ENCODE results near the gene SEC16B. TPM values are rescaled to one million over a fixed set of nuclear protein-coding genes. Genes with fewer than 3 reads are reported as not detected.

SEC16B gene
- total RNA-seq, 2 experiments from 2014 or later, result not detected

DNA sequence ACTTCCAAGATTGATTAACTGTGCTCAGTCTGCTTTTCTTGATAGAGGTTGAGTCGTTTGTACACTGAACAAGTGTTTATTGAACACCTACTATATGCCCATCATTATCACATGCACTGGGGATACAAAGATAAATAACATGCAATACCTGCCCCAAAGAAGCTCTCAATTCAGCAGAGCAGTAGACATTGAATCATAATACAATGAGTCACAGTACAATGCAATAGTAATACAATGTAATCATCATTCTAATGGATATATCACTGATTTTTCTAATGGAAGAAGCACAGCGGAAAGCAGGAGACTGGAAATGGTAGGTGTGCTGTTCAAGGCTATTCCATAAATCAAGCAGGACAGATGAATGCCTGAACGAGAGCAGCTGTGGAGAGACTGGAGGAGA is 3.7 kb upstream of the SEC16B start:
- POLR2A ChIA-PET, result no interaction called here
- H3K27me3 Mint-ChIP-seq, result no peaks in the 10 kb centered on the region

DNA sequence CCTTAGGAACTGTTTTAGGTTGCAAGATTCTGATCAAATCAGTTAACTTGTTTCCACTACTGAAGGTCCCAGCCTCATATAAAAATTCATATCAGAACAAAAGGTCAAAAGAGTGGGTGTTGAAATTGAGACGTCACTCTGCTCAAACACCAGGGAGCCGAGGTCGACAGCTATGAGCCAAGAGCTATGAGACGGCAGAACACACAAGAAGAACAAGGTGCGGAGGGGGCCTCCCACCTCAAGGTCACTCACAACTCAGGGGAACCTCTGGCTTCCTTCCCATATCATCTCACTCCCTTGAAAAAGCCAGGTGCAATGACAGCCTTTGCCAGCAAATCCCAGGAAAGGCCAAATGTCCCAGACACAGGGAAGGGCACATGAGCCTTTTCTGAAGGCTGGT is 749 bp downstream of the SEC16B start:
- POLR2A ChIA-PET, result no interaction called here
- intact Hi-C loops (cut with micrococcal nuclease), result no loop called here

More for the DNA sequence above, 3.7 kb upstream of the SEC16B start:
- H3K4me1 Mint-ChIP-seq (ENCODE audit: low read depth), result no peaks in the 10 kb centered on the region
- intact Hi-C loops (cut with micrococcal nuclease), result no loop called here
- no peaks in the 10 kb centered on the region for H3K9me3 Mint-ChIP-seq
- no peak overlapping the region for H3K27ac Mint-ChIP-seq
- CTCF ChIA-PET, result no interaction called here
- H3K4me3 Mint-ChIP-seq, result no peak overlapping the region
- DNase-seq, result no peak
- H3K36me3 Mint-ChIP-seq, result no peaks in the 10 kb centered on the region

DNA sequence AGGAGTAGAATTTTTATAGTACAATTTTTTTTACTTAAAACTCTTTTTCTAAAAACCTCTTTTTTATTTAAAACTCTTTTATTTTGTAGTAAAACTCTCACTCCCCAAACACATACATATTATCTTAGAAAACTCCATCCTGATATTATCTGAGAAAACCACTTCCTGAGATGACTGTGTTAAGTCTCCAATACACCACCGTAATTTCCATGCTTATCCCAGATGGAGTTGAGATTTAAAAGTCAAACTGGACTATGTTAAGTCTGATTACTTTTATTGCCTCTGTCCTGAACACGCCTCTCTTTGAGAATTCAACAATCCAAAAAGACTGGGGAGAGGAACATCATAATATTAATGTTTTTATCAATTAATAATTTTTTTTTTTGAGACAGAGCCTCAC is 3.7 kb downstream of the SEC16B start:
- Mint-ChIP-seq H3K27me3 (no peaks in the 10 kb centered on the region), H3K4me3 (no peak overlapping the region), H3K27ac (no peak overlapping the region), H3K36me3 (no peaks in the 10 kb centered on the region), H3K4me1 (ENCODE audit: low read depth) (no peaks in the 10 kb centered on the region), H3K9me3 (no peaks in the 10 kb centered on the region)
- no peak for DNase-seq
- ChIA-PET POLR2A (no interaction called here), CTCF (no interaction called here)
- intact Hi-C loops (cut with micrococcal nuclease), result no loop called here

More for the DNA sequence above, 749 bp downstream of the SEC16B start:
- H3K9me3 Mint-ChIP-seq, result no peaks in the 10 kb centered on the region
- CTCF ChIA-PET, result no interaction called here
- no peaks in the 10 kb centered on the region for H3K4me1 Mint-ChIP-seq (ENCODE audit: low read depth)
- no peak for DNase-seq
- no peak overlapping the region for H3K4me3 Mint-ChIP-seq
- no peaks in the 10 kb centered on the region for H3K27me3 Mint-ChIP-seq
- H3K36me3 Mint-ChIP-seq, result no peaks in the 10 kb centered on the region
- H3K27ac Mint-ChIP-seq, result no peak overlapping the region

DNA sequence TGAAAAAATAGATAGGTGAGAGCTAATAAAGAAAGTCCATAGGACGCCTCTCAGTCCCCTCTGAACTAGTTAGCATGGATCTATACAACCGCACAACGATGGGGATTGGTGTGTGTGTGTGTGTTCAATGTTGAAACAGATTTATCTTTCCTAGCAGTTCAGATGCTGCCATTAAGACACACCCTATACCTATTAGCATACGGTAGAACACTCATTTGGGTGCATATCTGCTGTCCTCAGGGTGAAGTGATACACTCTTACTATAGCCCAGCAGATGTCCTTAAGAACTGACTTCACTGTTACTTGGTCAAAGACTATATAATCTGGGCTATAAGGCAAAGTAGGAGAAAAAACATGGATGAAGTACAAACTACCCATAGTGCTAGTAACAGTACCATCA is 4.6 kb downstream of the SEC16B start:
- ChIA-PET CTCF (no interaction called here), POLR2A (no interaction called here)
- H3K4me3 Mint-ChIP-seq, result no peak overlapping the region
- no peaks in the 10 kb centered on the region for H3K4me1 Mint-ChIP-seq (ENCODE audit: low read depth)
- H3K36me3 Mint-ChIP-seq, result no peaks in the 10 kb centered on the region
- H3K27me3 Mint-ChIP-seq, result no peaks in the 10 kb centered on the region
- no peak overlapping the region for H3K27ac Mint-ChIP-seq
- DNase-seq, result no peak
- no peaks in the 10 kb centered on the region for H3K9me3 Mint-ChIP-seq
- intact Hi-C loops (cut with micrococcal nuclease), result no loop called here

DNA sequence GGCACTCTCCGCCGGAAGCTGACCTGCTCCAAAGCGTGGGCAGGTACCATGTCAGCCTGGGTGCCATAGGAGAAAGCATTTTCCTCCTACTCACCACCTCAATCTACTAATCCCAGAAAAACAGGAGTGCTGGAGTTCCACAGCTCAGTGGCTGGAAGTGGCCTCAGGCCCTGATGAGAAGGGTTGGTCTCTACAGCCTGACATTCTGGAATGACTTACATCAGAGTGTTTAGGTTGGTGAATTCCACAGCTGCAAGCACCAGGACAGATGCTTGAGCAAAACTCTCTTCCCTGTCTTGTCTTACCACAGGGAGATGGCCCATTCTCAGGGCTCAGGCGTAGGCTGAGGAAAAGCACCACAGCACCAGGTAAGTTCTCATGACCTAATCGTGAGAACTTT is 5.5 kb downstream of the SEC16B start:
- Mint-ChIP-seq H3K27me3 (no peaks in the 10 kb centered on the region), H3K4me3 (no peak overlapping the region), H3K27ac (no peak overlapping the region), H3K9me3 (no peaks in the 10 kb centered on the region), H3K4me1 (ENCODE audit: low read depth) (no peaks in the 10 kb centered on the region), H3K36me3 (no peaks in the 10 kb centered on the region)
- POLR2A ChIA-PET, result no interaction called here
- DNase-seq, result no peak
- CTCF ChIA-PET, result no interaction called here
- intact Hi-C loops (cut with micrococcal nuclease), result no loop called here

DNA sequence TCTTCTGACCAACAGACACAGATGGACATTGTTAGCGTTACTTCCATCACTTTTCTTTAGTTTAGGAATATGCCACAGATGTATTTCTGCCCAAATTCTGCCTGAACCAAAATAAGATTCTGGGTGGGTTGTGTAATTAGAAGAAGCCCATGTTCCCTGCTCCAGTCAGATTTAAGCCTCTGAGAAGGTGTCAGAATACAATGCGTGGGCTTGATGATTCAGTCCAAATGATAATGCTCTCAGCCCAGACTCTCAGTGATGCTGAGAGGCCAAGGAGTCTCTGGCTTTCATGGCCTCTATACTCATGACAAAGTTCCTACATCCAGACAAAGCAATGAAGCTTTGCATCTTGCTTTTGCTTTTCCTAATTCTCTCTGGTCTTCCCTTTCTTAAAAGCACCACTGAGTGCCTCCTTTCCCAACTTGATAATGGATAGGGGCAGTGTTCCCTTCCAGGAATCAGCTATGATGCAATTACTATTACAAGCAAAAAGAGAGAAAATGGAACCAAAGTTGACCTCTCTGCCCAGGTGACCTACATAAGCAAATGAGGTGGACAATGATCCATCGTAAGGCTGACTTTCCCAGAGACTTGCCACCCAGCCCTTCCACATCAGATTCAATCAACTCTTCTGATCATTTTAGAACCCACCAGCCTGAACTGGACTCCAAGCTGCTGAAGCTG is 8.8 kb downstream of the SEC16B start:
- no peak overlapping the region for H3K27ac Mint-ChIP-seq
- POLR2A ChIA-PET, result no interaction called here
- no peaks in the 10 kb centered on the region for H3K9me3 Mint-ChIP-seq
- no peak overlapping the region for H3K4me3 Mint-ChIP-seq
- H3K4me1 Mint-ChIP-seq (ENCODE audit: low read depth), result no peaks in the 10 kb centered on the region
- intact Hi-C loops (cut with micrococcal nuclease), result no loop called here
- no peaks in the 10 kb centered on the region for H3K27me3 Mint-ChIP-seq
- CTCF ChIA-PET, result no interaction called here
- no peaks in the 10 kb centered on the region for H3K36me3 Mint-ChIP-seq
- no peak for DNase-seq

DNA sequence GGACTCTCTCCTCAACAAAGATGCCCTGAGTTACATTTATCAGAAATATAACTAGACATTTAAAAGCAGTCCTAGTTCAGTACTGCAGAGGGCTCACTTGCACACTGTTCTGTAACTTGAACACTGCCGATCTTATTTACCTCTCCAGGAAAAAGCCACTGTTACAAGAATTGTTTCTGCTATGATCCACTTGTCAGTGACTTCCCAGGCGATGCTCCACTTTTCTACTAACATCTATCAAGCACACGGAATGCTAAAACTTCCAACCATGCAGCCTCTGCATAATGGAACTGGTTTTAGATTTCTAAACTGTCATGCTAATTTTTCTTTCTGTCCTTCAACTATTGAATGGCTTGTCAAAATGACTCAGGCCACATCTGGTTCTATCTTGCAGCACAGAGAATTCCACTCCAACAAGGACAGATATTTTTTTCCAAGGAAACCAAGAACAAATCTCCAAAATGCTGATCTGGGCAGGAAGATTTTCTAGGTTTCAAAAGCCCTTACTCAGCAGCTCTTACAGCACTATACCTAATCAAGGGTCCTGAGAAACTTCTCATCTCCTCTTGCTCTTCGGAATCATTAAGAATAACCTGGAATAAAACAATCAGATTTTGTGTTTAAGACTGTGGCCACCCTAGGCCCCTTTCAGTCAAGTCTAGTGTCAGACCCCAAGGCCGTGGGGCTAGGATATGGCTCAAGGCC is 9.9 kb downstream of the SEC16B start:
- no peak overlapping the region for H3K27ac Mint-ChIP-seq
- ChIA-PET CTCF (no interaction called here), POLR2A (no interaction called here)
- intact Hi-C loops (cut with micrococcal nuclease), result no loop called here
- no peaks in the 10 kb centered on the region for H3K27me3 Mint-ChIP-seq
- no peaks in the 10 kb centered on the region for H3K36me3 Mint-ChIP-seq
- no peak for DNase-seq
- no peaks in the 10 kb centered on the region for H3K9me3 Mint-ChIP-seq
- no peaks in the 10 kb centered on the region for H3K4me1 Mint-ChIP-seq (ENCODE audit: low read depth)
- H3K4me3 Mint-ChIP-seq, result no peak overlapping the region

DNA sequence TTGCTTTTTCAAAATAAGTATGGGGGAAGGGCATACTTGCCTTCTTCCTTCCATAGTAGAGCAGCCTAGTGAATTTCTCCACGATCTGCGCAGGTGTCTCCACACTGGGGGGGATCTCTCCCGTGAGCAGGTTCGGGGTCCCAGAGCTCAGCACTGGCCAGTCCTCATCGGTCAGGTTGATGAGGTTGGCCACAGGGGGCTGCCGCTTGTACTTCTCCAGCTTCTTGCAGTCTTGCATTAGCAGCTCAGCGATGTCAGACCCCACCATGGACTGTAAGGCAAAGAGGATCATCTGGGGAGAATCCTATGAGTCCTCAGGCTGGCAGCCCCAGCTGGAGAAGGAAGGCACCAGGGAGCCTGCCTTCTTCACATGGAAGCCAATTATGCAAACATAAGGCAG is 11.8 kb downstream of the SEC16B start:
- Mint-ChIP-seq H3K4me3 (no peak overlapping the region), H3K27ac (no peak overlapping the region), H3K4me1 (ENCODE audit: low read depth) (no peaks in the 10 kb centered on the region), H3K9me3 (no peaks in the 10 kb centered on the region), H3K36me3 (no peaks in the 10 kb centered on the region), H3K27me3 (no peaks in the 10 kb centered on the region)
- ChIA-PET POLR2A (no interaction called here), CTCF (interaction anchor here (1.5 kb wide), 1 partner anchor 10 kb away, joined by 6 read pairs; no protein-coding TSS in a partner anchor)
- DNase-seq, result no peak
- intact Hi-C loops (cut with micrococcal nuclease), result no loop called here

DNA sequence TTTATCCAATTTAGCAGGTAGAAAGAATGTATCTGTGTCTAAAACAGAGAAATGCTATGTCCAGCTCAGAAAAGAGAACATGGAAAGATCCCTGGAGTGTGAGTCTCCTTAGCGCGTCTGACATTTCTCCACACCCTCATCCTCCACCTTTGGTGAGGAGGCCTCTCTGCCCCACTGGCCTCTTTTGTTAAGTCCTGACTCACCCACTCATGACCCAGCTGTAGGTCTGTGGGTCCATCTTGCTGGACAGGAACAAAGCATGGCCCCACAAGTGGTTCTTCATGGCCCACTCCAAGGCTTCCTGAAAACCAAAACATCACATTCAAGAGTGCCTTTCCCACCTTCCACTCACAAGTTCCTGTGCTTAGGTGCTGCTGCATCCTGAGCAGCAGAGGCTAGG is 15.8 kb downstream of the SEC16B start:
- no peak overlapping the region for H3K27ac Mint-ChIP-seq
- POLR2A ChIA-PET, result no interaction called here
- H3K4me1 Mint-ChIP-seq (ENCODE audit: low read depth), result no peaks in the 10 kb centered on the region
- DNase-seq, result no peak
- intact Hi-C loops (cut with micrococcal nuclease), result no loop called here
- no peaks in the 10 kb centered on the region for H3K36me3 Mint-ChIP-seq
- H3K27me3 Mint-ChIP-seq, result no peaks in the 10 kb centered on the region
- CTCF ChIA-PET, result no interaction called here
- no peaks in the 10 kb centered on the region for H3K9me3 Mint-ChIP-seq
- no peak overlapping the region for H3K4me3 Mint-ChIP-seq

DNA sequence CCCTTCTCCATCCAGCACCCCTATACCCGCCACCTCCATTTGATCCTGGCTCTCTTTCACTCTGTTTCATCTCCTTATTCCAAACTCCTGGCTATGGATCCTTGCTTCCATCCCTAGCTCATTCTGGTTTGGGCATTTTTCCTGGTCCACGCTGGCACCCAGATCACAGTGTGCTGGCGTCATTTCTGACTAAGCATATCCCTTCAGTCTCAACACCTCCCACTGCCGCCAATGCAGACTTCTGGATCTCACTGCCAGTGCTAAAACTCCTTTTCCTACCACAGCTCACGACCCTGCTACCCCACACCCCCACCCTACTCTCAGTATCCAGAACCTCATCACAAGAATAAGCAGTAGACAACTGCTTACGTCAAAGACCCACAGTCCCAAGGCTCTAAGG is 16.3 kb downstream of the SEC16B start:
- Mint-ChIP-seq H3K27ac (no peak overlapping the region), H3K4me3 (no peak overlapping the region), H3K36me3 (no peaks in the 10 kb centered on the region), H3K4me1 (ENCODE audit: low read depth) (no peaks in the 10 kb centered on the region), H3K9me3 (no peaks in the 10 kb centered on the region), H3K27me3 (no peaks in the 10 kb centered on the region)
- ChIA-PET CTCF (no interaction called here), POLR2A (no interaction called here)
- intact Hi-C loops (cut with micrococcal nuclease), result no loop called here
- no peak for DNase-seq

DNA sequence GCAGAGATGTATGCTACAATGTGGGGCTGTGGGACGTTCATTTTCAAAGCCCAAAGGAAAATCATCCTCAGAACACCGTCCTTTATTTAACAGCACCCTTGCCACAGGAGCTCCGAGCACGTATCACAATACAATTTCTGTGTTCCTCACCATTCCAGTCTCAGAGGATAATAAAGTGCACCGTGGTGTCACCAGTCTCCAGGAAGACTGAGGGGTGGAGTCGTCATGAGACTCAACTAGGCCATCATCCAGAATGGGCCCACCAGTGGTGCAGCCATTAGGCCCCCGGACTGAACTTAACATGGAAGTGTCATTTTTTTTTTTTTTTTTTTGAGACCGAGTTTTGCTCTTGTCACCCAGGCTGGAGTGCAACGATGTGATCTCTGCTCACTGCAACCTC is 17.2 kb downstream of the SEC16B start:
- no peak for DNase-seq
- intact Hi-C loops (cut with micrococcal nuclease), result no loop called here
- H3K9me3 Mint-ChIP-seq, result no peaks in the 10 kb centered on the region
- no peaks in the 10 kb centered on the region for H3K27me3 Mint-ChIP-seq
- H3K4me3 Mint-ChIP-seq, result no peak overlapping the region
- H3K36me3 Mint-ChIP-seq, result no peaks in the 10 kb centered on the region
- no peaks in the 10 kb centered on the region for H3K4me1 Mint-ChIP-seq (ENCODE audit: low read depth)
- CTCF ChIA-PET, result no interaction called here
- POLR2A ChIA-PET, result no interaction called here
- no peak overlapping the region for H3K27ac Mint-ChIP-seq

DNA sequence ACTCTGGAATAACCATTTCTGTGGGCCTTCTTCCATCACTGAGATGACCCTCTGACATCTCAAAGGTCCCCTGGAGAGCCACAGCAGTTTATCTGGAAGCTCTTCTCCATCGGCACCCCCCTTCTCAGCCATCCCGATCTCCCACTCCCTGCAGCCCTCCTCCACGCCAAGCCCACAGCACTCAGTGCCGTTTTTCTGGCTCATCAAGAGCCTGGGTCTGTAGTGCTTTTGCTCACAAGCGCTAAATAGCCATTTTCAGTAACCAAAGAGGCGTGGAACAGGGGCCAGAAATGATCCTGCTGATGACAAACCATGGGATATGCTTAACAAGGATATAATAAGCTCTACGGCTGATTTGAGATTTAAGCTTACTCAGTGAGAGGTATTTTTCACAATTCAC is 17.6 kb downstream of the SEC16B start:
- Mint-ChIP-seq H3K4me3 (no peak overlapping the region), H3K4me1 (ENCODE audit: low read depth) (no peaks in the 10 kb centered on the region), H3K27ac (no peak overlapping the region), H3K27me3 (no peaks in the 10 kb centered on the region), H3K36me3 (no peaks in the 10 kb centered on the region), H3K9me3 (no peaks in the 10 kb centered on the region)
- ChIA-PET CTCF (no interaction called here), POLR2A (no interaction called here)
- DNase-seq, result no peak
- intact Hi-C loops (cut with micrococcal nuclease), result no loop called here

DNA sequence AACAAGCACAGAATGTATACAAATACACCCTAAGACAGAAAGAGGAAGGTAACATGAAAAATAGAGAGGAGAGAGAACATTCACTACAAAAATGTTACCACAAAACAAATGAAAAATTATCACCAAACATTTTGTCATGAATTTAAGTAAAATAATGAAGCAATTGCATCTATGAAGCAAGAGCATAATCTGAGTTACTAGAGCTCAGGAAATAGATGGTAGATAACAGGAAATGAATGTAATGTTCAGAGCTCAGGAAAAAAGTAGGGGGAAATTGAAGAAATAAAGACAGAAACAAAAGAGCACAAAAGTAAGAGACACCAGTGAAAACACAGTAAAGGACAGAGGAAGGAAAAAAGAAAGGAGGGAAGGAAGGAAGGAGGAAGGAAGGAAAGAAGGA is 19.4 kb downstream of the SEC16B start:
- no peaks in the 10 kb centered on the region for H3K36me3 Mint-ChIP-seq
- POLR2A ChIA-PET, result no interaction called here
- H3K9me3 Mint-ChIP-seq, result no peaks in the 10 kb centered on the region
- CTCF ChIA-PET, result no interaction called here
- no peak overlapping the region for H3K27ac Mint-ChIP-seq
- intact Hi-C loops (cut with micrococcal nuclease), result no loop called here
- no peak overlapping the region for H3K4me3 Mint-ChIP-seq
- peaks cover 6% of the 10 kb centered on the region for H3K27me3 Mint-ChIP-seq
- no peaks in the 10 kb centered on the region for H3K4me1 Mint-ChIP-seq (ENCODE audit: low read depth)
- no peak for DNase-seq
